ENCODE data around the gene ITPR1.

GRCh38 chr3:4664412-4664811 lies 171.3 kb downstream of the ITPR1 start:
- TF ChIP-seq, protein P1, sequence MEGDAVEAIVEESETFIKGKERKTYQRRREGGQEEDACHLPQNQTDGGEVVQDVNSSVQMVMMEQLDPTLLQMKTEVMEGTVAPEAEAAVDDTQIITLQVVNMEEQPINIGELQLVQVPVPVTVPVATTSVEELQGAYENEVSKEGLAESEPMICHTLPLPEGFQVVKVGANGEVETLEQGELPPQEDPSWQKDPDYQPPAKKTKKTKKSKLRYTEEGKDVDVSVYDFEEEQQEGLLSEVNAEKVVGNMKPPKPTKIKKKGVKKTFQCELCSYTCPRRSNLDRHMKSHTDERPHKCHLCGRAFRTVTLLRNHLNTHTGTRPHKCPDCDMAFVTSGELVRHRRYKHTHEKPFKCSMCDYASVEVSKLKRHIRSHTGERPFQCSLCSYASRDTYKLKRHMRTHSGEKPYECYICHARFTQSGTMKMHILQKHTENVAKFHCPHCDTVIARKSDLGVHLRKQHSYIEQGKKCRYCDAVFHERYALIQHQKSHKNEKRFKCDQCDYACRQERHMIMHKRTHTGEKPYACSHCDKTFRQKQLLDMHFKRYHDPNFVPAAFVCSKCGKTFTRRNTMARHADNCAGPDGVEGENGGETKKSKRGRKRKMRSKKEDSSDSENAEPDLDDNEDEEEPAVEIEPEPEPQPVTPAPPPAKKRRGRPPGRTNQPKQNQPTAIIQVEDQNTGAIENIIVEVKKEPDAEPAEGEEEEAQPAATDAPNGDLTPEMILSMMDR (IDR thresholded peaks at IDR 0.05) = no peak
- no peak for TF ChIP-seq POLR2A (IDR thresholded peaks at IDR 0.05)
